GM18858 (cell line): ENCODE results near the gene PDK4.

ENCODE experiments used
- ATAC-seq: cut with Tn5 transposase; IDR thresholded peaks from one replicate; pipeline ENCODE4 v1.9.1; 2021; ENCODE audit not compliant: unreplicated experiment

The PDK4 gene

DNA sequence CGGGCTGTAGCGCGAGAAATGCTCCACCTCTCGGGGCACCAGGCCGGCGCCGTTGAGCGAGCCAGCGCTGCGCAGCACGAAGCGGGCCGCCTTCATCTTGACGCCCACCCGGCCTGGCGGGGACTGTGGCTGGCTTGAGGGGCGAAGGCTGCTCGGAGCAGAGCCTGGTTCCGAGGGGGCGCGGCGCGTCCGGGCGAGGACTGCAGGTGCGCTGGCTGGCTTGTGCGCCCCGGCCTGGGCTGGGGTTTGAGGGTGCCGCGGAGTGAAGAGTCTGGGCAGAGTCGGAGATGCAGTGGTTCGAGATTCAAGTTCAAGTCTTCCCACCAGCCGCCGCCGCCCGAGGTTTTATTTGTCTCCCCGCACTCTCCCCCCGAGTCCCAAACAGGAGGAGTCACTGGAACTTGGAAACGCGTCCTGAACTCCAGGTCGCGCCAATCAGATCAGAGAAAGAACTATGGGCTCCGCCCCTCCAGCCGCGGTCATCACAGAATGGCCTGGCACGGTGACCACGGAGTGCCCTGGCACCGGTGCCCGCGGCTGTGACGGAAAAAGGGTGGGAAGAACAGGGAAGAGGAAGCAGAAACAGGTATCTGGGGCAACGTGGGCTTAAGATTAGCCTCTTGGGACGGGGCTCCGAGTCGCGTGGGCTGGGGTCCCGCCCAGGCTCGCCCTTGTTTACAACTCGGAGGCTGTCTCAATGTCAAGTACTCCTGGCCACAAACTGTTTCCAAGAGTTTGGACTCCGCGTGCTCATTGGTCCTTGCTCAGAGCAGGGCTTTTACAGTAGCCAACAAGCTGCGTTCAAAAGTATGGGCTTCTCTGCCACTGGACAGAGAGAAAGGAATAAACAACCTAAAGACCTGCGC lies at the start of gene PDK4:
TSS of gene PDK4 (minus strand) at position 319 of the 866 bp plus-strand sequence. CDS start at position 96, 223 bp downstream.
- ATAC-seq: no peak

DNA sequence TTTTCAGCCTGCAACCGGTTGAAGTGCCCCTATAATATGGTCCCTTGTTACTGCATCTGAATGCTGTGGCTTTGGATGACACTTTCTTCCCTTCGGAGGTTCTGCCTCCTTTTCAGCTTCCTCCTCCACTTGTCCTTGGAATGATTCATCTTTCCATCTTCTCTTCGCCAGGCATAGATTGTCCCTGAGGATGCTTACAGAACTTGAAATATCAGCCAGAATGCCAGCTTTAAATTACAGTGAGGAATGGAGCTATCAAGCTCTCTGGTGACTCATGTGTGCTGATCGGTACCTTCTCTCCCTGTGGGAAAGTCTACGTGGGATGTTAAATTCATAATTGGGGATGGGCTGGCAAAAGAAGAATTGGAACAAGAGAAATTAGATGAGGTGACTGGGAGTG lies 45.9 kb upstream of the PDK4 start:
- ATAC-seq: no peak

DNA sequence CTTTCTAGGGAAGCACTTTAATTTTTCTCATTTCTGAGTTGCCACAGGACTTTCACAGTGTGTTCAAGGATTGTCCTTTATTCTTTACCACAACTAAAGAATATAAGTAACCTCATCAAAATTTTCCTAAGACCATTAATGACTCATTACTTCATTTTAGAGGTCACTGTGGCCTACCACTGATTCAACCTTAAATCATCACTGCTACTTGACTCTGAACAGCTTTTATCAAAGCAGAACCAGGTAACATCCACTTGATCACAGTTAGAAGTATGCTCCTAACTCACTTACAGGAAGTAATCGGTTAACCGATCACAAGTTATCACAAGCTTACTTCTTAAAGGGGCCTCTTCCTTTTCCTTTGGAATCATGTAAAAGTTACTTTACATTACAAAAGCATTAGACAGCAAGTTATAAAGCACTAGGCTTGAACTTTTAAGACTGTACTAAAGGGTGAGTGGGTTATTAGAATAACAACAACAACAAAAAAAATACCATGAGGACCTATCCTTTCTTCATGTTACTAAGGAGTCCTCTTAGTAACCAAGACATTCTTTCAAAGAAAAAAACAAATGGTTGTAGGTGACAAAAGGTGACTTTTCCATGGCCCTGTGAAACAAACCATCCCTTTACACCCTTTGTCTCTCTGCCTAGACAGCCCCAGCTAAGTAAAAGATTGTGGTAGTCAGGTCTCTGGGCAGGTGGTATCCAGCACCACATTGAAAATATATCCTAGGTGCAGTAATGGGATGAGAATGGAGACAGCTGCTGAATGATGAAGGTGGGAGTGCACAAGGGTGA lies 40.0 kb upstream of the PDK4 start:
- ATAC-seq: no peak

DNA sequence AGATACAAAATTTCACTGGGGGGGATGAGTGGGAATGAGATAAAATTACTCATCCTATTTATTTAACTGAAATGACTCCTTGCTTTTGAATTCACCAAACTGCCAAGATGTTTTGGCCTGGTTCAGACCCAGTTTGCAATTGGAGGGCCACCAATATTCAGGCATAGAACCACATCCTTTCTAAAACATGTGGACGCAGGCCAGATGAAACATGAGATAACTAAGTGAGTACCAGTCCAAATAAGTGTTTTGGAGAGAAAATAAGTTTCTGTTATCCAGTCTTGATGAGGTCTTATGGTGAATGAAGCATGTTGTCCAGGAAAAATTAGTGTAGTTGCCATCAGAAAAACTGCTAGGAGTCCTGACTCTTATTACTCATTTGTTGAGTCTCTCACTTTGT lies 36.3 kb upstream of the PDK4 start:
- no peak for ATAC-seq

DNA sequence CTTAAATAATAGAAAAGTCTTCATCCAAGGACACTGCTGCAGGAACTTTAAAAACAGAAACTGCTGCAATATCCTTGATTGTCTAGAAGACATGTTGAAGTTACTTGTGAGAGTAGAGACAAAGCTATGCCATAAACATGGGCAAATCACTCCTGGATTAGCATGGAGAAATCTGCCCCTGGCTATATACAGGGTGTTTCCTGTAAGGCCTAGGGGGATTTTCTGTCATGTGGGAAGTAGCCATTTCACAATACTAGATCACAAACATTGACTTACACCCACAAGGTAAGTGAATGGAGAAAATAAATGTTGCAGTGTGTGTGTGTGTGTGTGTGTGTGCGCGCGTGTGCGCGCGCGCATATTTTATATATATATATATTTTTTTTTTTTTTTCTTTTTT lies 35.2 kb upstream of the PDK4 start:
- no peak for ATAC-seq

DNA sequence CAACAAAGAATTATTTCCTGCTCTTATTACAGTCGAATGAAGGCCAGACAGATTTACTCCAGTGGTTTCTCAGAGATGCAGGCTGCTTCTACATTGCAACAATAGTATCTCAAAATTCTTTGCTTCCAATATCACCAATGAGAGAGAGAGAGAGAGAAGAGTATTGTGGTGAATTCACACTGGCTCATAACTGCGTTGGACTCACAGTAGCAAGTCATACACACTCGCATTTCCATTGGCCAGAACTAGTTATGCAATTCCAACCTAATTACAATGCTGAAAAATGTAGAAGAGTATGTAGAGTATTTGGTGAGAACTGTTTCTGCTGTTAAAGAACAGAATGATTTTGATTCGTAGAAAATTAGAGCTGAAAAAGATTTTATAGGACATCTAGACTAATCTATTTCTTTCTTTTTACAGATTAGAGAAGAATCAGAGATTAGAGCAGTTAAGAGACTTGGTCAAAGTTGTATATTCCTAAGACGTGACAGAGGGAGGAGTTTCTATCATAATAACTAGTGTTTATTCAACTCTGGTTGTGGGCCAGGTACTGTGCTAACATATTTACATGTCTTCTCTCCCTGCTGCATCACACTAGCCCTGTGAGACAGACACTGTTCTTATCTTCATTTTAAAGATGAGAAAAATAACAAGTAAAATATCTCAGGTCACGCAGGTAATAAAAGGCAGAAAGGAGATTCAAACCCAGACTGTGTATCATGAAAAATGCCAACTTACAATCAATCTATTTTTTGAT lies 34.6 kb upstream of the PDK4 start:
- no peak for ATAC-seq

DNA sequence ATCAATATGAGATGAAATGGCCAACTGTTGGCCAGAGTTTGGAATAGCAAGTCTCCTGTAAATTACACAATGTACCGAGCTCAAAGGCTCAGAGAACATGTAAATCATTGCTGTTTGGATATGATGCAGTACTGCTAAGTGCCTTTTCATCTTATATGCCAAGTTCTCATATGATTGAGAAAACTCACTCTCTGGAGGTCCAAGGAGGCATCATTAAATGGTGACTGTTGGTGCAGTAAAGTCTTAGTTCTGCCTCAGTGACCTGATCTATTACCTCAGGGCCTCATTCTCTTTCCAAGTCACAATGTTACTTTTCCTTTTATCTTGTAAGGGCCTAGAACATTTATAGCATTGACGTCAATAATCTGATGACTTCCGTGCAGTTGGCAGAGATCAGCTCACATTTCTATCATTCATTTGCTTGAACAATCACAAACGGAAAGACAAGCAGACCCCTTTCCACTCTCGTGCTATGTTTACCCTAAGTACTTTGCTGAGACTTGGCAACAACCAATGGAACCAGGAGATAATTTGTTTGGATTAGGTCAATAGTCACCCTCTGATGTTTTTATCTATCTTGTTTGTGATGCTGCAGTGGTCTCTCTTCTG lies 32.6 kb upstream of the PDK4 start:
- no peak for ATAC-seq

DNA sequence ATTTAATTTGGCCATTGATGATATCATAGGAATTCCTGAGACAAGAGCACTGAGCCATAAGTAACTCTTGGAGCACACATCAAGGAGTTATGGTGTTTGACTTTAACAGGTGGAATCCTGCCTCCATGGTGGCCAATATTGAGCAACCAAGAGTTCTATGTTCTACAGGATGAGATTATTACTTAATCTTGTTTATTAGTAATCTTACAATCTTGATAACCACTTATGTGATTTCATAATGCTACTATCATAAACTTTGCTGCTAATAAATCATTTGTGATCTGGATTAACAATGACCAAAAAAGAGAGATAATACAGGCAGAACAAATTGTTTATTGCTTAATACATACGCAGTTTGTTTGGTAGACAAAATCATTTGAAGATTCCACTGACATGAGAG lies 27.5 kb upstream of the PDK4 start:
- ATAC-seq: no peak

DNA sequence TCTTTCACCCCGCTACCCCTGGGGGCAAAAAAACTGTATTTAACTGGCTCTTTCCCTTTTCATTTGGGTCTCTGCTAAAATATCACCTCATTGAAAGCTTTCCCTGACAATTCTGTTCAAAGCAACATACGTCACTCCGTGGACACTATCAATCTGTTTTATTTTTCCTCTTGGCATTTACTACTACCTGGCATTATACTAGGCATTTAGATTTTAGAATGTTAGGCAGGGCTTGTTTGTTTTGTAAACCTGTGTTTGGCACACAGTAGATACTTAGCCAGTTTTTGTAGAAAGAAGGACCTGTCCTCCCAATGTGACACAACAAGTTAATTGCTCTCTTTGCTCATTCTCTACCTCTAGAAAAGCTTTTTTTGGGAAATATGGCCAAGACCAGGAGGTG lies 26.5 kb upstream of the PDK4 start:
- ATAC-seq: no peak

DNA sequence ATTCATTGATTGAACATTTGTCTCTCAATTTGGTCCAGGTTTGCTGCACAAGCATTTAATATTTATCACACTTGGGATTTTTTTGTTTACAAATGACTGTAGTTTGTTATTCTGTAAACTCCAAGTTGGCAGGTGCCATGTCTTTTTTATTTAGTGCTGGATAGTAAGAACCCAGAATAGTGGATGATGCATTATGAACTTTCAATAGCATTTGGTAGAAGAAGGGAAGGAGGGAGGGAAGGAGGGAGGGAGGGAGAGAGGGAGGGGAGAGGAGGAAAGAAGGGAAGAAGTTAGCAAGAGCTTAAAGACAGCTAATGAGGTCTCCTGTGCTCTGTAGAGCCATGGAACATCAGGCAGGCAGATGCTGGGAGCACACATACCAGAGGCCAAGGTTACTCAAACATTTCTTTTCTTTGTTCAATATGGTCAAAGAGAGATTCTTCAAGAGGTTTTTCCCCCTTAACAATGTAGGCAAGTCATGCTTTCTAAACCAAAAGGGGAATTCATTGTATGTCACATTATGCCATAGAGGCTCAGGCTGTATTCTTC lies 25.8 kb upstream of the PDK4 start:
- no peak for ATAC-seq

DNA sequence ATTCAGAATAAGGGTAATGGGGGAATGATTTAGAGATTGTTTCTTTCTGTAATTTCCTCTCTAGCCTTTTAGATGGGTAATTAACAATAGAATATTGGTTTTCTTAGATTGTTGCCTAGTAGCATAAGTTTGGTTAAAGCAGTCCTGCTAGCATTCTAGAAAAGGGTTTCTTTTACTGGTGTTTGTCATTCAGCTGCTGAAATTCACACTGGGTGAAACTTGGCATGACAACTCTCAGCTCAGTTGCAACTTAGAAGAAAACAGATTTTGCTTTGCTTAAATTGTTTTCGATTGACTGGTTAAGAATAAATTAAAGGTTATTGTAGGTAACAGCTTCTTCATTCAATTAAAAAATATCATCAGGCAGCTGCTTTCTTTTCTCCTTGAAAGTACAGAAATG lies 25.1 kb upstream of the PDK4 start:
- no peak for ATAC-seq

DNA sequence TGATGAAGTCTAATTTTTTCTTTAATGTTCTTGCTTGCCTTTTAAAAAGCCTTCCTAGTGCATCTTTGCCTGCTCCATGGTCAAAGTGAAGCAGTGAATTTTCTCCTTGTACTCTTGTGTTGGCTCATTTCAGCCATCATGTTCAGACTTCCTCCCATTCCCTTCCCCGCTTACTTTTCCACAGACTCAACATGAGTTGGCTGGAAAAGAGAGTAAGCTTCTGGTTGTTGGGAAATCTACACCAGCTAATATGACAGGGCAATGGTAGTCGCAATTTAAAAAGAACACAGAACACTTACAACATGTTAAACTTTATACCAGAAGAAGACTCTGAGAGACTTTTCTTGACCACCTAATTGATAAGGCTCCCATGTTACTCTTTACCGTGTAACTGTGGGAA lies 24.3 kb upstream of the PDK4 start:
- ATAC-seq: no peak

DNA sequence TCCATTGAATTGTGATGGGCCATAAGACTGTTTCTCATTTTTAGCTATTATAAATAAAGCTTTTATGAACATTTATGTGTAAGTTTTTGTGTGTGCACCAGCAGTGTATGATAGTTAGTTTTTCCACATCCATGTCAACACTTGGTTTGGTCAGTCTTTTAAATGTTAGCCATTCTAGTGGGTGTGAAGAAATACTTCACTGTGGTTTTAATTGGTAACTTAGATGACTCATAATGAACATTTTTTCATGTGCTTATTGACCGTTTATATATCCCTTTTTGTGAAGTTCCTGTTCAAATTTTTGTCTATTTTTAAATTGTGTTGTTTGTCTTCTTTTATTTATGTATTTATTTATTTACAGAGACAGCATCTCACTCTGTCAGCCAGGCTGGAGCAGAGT lies 23.6 kb upstream of the PDK4 start:
- no peak for ATAC-seq

DNA sequence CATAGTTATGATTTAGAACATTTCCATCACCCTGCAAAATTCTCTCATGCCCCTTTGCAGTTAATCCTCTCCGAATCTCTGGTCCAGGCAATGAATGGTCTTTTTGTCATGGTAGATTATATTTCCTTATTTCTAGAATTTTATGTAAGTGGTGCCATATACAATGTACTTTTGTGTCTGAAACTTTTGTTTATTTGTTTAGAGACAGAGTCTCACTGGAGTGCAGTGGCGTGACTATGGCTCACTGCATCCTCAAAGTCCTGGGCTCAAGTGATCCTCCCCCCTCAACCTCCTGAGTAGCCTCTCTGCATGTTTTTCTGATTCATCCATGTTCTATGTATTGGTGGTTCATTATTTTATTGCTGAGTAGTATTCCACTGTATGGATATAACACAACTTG lies 23.2 kb upstream of the PDK4 start:
- no peak for ATAC-seq

DNA sequence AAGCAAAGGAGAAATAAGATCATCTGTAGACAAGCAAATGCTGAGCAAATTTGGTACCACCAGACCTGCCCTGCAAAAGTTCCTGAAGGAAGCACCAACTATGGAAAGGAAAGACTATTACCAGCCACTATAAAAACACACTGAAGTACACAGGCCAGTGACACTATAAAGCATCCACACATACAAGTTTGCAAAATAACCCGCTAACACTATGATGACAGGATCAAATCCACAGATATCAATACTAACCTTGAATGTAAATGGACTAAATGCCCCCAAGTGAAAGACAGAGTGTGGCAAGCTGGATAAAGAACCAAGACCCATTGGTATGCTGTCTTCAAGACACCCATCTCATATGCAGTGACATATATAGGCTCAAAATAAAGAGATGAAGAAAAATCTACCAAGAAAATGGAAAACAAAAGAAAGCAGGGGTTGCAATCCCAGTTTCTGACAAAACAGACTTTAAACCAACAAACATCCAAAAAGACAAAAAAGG lies 18.2 kb upstream of the PDK4 start:
- no peak for ATAC-seq

DNA sequence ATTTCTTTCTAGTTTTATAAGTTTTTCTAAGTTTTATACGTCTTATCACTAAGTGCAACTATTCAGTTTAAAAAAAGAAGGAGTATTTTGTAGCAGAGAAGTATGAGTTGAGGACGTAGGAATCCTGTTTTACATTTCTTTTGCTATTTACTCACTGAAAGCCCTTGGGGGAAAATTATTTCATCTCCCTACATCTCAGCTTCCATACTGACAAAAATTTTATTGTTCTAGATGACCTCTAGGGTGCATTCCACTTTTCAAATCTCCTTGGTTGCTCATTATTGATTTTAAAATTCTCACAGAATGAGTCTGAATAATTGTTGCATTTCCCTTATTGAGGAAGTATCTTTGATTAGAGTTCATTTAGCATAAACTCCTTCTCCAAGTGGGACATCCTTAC lies 14.9 kb upstream of the PDK4 start:
- ATAC-seq: no peak

DNA sequence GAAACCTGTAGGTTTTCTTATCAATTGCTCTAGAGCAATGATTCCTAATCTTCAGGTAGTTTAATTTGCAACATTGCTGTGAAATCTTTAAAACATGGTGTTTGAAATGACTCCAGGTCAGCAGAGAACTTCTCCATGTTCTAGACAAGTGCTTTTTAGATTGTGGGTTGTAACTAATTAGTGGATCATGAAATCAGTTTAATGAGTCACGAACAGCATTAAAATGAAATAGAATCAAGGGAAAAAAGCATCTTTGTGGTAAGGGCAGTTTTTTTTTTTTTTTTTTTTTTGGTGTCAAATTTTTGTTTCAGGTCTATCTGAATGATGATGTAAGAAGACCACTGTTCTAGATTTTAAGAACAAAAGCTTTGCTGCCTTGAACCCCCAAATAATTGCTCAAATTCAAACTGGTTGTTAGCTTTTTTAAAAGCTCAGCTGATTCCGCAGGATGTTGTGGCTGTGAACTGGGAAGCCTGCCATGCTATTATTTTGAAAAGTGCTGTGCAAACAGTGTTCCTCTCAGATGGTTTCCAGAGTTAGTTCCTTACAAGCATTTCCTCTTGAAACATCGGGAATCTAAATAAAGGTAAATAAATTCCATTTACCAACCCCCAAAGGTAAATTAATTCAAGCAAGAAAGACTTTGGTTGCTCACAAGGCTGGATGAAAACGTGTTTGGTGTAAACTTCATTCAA lies 13.1 kb upstream of the PDK4 start:
- no peak for ATAC-seq

DNA sequence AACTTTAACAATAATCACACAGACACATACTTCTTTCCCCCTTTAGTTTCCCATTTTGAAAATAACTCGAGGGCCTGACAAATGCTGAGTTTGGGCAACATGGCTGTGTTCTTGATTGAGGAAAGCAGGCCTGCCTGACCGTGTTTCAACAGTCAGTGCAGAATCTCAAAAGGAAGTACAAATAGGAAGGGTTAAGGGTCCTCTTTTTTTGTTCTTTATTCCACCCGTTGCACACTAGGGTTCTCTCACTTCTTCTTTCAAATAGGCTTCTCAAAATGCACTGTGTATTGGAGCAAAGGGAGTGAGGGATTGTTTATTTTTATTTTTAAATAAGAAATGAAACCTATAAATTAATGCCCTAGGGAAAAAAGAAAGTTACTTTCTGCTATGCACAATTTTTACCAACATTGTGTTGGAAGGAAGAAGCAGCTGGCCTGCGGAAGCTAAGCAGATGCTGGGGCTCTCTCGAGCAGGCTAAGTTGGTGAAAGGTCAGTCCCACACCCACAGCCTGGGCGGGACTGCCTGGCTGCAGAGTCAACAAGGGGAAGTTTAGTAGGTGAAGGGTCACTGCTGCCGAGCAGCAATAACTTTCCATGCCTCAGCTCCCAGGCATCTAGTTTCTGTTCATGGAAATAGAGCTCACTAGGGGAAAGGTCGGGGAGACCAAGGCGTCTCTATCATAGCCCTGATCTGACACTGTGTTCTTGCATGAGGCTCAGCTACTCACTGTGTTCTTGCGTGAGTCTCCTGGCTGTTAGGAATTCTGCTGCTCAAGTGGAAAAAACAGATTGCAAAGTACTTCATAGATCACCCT lies 12.2 kb upstream of the PDK4 start:
- ATAC-seq: peak; percentile 96

DNA sequence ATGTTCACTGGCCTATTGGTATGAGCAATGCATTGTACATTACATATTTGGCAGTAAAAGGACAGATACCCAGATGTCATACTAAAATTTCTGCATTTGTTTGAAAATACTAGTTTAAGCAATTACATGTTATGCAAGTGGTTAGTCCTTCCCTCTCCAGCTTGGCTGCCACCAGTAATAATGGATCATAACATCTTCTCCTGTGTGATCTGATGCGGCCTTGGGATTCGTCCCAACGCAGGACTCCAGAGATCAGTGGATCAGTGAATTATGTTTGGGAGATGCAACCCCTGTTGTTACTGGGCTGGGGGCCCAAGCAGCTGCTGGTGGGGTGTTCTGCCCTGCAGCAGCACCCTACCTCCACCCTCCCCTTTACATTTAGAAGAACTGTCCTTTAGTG lies 11.2 kb upstream of the PDK4 start:
- ATAC-seq: no peak
